GM21447 (cell line): Measurements from ENCODE around the gene NR1H3.
"Not testable (repeated sequence)": the region's sequence is repeated elsewhere in the genome, so short reads cannot be mapped to it uniquely, and the experiment has no call there.

Source experiments
- ATAC-seq: cut with Tn5 transposase; IDR thresholded peaks from one replicate; pipeline ENCODE4 v1.9.1; 2021; ENCODE audit not compliant: unreplicated experiment

Gene NR1H3

GRCh38 chr11:47257517-47258316, at the start of gene NR1H3:
Gene NR1H3 (plus strand): TSS chr11:47257996. CDS start chr11:47259217, 1,221 bp downstream.
- no peak for ATAC-seq

DNA sequence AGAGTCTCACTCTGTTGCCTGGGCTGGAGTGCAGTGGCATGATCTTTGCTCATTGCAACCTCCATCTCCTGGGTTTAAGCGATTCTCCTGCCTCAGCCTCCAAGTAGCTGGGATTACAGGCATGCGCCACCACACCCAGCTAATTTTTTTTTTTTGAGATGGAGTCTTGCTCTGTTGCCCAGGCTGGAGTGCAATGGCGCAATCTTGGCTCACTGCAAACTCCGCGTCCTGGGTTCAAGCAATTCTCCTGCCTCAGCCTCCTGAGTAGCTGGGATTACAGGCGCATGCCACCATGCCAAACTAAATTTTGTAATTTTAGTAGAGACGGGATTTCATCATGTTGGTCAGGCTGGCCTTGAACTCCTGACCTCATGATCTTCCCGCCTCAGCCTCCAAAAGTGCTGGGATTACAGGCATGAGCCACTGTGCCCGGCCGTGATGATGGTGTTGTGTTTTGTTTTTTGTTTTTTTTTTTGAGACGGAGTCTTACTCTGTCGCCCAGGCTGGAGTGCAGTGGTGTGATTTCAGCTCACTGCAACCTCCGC, 49.7 kb upstream of the NR1H3 start:
- not testable (repeated sequence) for ATAC-seq

- ATAC-seq = no peak
Observed at GRCh38 chr11:47208628-47209027, 49.2 kb upstream of the NR1H3 start.

- no peak for ATAC-seq
Observed at GRCh38 chr11:47212938-47213337, 44.9 kb upstream of the NR1H3 start.

- ATAC-seq = peak; percentile 64
Observed at GRCh38 chr11:47213950-47214565, 43.7 kb upstream of the NR1H3 start.

DNA sequence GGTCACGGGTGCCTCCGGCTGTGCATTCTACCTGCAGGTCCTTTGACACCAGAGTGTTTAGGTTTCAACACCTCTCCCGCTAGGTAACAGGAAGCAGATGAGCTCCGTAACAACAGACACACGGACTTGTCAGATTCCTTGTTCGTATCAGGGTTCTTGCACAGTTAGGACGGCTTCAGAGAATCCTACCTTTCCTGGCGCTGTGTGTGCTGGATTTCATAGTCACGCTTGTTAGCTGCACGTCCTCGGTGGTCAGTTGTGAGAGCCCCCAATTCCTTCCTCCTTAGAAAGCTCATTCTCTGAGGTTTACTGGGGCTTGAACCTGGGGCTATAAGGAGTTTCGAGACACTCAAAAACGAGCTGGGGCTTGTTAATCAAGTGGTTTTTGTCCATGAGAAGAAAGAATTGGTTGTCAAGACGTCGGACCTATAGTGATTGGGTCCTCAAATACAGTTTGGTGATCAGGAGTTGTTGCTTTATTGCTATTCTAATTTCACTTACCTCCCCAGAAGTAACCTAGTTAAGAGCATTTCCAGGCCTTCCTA, 42.4 kb upstream of the NR1H3 start:
- ATAC-seq = no peak

GRCh38 chr11:47216121-47216798, 41.5 kb upstream of the NR1H3 start:
- peak; percentile 25 for ATAC-seq

DNA sequence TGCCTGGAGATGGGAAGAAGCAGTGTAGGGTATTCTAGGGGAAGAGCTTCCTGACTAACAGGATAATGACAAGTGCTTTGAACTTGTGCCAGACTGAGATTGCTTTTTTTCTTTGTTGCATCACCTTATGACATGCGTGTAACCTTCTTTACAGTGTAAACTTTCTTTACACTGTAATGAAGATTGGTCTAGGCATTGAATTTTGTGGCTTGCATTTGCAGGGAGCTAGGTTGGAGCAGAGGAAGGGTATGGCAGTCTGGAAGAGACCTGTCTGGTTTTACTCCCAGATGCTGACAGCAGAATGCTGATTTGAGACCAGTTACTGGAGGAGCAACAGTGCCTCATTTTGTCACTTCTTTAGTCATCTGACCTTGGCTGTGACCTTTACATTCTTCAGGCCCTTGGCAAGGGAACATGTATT, 37.4 kb upstream of the NR1H3 start:
- no peak for ATAC-seq

DNA sequence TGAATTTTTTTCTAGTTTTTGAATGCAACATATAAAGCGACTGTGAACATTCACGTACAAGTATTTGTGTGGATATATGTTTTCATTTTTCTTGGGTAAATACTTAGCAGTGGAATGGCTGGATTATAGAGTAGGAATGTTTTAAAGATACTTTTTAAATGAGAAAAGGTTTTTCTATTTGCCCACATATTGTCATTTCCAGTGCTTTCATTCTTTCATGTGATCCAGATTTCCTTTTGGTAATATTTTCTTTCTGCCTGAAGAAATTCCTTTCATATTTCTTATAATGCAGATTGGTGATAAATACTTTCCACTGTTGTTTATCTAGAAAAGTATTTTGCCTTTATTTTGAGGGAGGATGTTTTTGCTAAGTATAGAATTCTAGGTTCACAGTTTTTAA, 35.1 kb upstream of the NR1H3 start:
- no peak for ATAC-seq

GRCh38 chr11:47225552-47226400, 32.0 kb upstream of the NR1H3 start:
- ATAC-seq = peak; percentile 92

DNA sequence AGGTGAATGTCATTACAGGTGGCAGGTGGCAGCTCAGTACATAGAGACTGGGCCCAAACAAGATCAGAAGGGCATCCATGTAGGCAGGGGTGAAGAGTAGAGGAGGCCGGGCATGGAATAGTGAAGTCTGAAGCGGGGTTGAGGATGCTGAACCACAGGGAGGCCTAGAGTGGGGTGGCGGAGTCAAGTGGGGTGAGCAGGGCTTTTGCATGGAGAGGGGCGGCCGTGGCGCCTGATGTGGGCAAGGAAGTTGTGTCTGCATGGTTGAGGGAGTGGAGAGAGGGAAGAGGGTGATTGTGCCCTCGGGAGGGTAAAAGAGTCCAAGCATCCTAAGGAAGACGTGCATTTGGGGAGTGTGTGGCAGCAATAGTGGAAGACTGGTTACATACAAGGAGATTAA, 28.6 kb upstream of the NR1H3 start:
- no peak for ATAC-seq

DNA sequence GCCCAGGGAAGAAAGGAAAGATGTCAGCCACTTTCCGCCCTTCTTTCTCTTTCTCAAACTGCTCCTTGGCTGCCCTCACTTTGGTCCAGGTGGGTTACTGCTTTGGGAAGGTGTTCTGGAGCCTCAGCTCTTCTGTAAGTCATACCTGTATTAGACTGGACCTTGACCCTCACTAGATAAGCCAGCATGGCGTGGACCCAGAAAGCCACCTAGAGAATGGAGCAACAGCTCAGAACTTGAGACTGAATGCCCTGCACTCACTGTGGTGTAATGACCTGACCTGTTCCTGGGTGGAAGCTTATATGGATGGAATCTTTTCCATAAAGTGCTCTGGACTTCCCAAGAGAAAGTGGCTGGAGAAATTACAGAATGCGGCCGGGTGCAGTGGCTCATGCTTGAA, 24.7 kb upstream of the NR1H3 start:
- ATAC-seq = no peak

GRCh38 chr11:47233989-47234668, 23.7 kb upstream of the NR1H3 start:
- ATAC-seq = no peak

DNA sequence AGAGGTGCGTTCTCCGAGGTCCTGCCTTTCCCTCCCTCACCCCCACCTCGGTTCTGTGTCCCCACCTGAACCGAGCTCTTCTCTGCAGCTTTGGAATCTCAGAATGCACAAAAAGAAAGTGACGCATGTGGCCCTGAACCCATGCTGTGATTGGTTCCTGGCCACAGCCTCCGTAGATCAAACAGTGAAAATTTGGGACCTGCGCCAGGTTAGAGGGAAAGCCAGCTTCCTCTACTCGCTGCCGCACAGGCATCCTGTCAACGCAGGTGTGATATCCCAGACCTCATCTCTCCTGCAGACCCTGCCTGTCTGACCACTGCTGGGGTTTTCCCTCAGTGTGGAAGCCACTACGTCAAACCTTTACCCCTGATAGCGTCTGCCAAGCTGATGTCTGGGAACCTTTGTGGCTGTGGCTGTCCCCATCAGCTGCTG, 23.1 kb upstream of the NR1H3 start:
- no peak for ATAC-seq

DNA sequence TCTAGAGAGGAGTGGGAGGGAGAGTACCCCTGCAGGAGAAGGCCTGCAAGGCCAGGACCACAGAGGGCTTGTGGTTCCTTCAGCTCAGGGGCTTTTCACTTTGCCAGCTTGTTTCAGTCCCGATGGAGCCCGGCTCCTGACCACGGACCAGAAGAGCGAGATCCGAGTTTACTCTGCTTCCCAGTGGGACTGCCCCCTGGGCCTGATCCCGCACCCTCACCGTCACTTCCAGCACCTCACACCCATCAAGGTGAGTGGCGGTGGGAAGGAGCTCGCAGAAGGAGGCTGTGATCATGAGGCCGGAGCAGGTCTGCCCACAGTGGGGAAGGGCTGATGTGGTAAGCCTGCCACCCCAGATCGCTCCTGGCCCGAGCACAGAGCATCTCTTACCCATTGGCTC, 22.6 kb upstream of the NR1H3 start:
- no peak for ATAC-seq

DNA sequence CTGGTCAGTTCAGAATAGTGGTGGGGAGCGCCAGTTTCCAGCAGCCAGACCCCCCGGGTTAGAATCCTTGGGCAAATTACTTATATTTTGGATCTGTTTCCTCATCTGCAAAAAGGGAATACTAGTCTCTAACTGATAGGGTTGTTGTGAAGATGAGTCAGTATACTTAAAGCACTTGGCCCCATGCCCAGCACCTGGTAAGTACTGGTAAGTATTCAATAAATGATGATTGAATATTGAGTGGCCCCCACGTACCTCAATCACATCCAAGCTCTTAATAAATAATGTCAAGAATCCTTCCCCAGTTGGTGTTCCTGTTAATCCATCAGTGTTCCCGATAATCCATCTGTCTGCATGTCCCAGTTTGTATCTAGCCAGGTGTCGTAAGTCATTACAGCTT, 21.3 kb upstream of the NR1H3 start:
- ATAC-seq = no peak

GRCh38 chr11:47239852-47240251, 17.9 kb upstream of the NR1H3 start:
- no peak for ATAC-seq

DNA sequence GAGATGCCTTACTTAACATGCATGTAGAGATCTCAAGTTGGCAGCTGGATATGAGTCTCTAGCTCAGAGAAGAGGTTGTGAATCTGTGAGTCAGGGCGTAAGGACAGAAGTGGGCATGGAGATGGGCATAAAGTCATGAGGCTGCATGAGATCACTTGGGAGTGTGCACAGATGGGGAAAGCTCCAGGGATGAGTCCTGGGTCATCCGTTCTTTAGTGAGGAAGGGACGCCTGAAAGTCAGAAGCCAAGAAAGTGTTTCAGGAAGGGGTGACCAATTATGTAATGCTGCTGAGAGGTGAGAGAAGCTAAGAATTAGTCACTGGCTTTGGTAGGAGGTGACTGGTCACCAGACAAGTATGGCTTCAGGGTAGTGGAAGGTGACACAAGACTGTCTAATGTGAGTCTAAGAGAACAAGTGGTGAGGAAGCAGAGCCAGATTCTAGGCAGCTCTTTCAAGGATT, 15.9 kb upstream of the NR1H3 start:
- no peak for ATAC-seq

DNA sequence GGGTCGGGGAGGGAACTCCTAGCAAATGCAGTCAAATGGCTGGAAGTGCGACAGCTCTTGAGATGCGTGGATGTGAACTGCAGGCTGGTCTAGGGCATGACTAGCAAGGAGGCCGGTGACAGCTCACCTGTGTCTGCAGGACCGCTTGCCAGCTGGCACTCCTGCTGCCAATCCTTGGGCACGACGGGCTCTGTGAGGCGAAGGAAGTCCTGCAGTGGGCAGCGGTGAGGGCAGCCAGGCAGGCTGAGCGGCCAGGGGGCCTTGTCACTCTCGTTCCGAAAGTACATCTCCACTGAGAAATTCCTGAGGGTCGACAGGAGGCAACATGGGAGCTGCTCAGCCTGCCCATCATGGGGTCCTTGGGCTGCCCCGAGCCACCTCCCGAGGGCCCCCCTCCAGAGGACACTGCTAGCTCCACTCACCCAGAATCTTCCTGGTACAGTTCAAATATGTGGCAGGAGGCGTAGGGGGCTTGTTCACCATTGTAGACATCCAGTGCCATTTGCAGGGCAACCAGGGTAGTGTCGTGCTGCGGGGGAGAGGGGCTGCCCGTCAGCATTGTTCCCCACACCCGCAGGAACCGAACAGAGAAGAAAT, 15.1 kb upstream of the NR1H3 start:
- ATAC-seq = no peak
